Subcutaneous adipose tissue (tissue), 4 donors: Measurements from ENCODE around the gene MOCS2. TPM values are rescaled to one million over a fixed set of nuclear protein-coding genes. Genes with fewer than 3 reads are reported as not detected.

Experiments used
- CTCF ChIP-seq: fragments of 450-650 bp; IDR thresholded peaks from one replicate; pipeline ENCODE4 v1.5.1; 2016; ENCODE audit warnings: low read depth, mild to moderate bottlenecking, control low read depth, antibody characterized with exemption, moderate library complexity
- total RNA-seq, 4 donors: library from RNA; depleted of rRNA; stranded (reverse); fragments of >200 nt; gene quantifications; one replicate each; pipeline ENCODE4 v1.1.0, GENCODE V29; 2016

MOCS2 gene
- total RNA-seq, 4 donors from 2014 or later: 30.5 to 82.8 (median 41.5) TPM

- TF ChIP-seq CTCF: no peak
Observed at GRCh38 chr5:53110156-53110555, 599 bp upstream of the MOCS2 start.

GRCh38 chr5:53109056-53109442 is 508 bp downstream of the MOCS2 start:
- TF ChIP-seq CTCF: no peak

- no peak for TF ChIP-seq CTCF
Observed at GRCh38 chr5:53105611-53106300, 3.8 kb downstream of the MOCS2 start.

GRCh38 chr5:53100606-53101005 is 9.0 kb downstream of the MOCS2 start:
- TF ChIP-seq CTCF: no peak

GRCh38 chr5:53099546-53099945 is 10.0 kb downstream of the MOCS2 start:
- no peak for TF ChIP-seq CTCF

- TF ChIP-seq CTCF: no peak
Observed at GRCh38 chr5:53095931-53096525, 13.5 kb downstream of the MOCS2 start.

GRCh38 chr5:53095217-53095616 is 14.3 kb downstream of the MOCS2 start:
- TF ChIP-seq CTCF: no peak
